Activated CD4-positive, alpha-beta T cell treated with anti-CD3 and anti-CD28 coated beads, Interleukin-2, amount 50 U/mL, for 16 hours (primary cell): ENCODE results near the gene DNAJC1.
A peak's percentile ranks its signal among the peaks of the same experiment; 100 is the strongest.
"Not testable (repeated sequence)": the region's sequence is repeated elsewhere in the genome, so short reads cannot be mapped to it uniquely, and the experiment has no call there.

Experiments
- DNase-seq: peaks from one replicate; pipeline ENCODE4 v3.0.0-alpha.2; 2020

DNAJC1 gene

GRCh38 chr10:21823617-21824016 is 179.9 kb downstream of the DNAJC1 start:
- no peak for DNase-seq

GRCh38 chr10:21822273-21822672 is 181.3 kb downstream of the DNAJC1 start:
- not testable (repeated sequence) for DNase-seq

- no peak for DNase-seq
Measured at GRCh38 chr10:21820952-21821351, 182.6 kb downstream of the DNAJC1 start.

GRCh38 chr10:21818416-21818815 is 185.1 kb downstream of the DNAJC1 start:
- DNase-seq, result not testable (repeated sequence)

- DNase-seq, result no peak
Measured at GRCh38 chr10:21814866-21815265, 188.7 kb downstream of the DNAJC1 start.

- DNase-seq, result no peak
Measured at GRCh38 chr10:21813946-21814345, 189.6 kb downstream of the DNAJC1 start.

- peak; percentile 1 for DNase-seq
Measured at GRCh38 chr10:21811245-21811585, 192.3 kb downstream of the DNAJC1 start.

GRCh38 chr10:21810582-21811244 is 192.8 kb downstream of the DNAJC1 start:
- no peak for DNase-seq

- no peak for DNase-seq
Measured at GRCh38 chr10:21808550-21808949, 195.0 kb downstream of the DNAJC1 start.

- no peak for DNase-seq
Measured at GRCh38 chr10:21807180-21807579, 196.3 kb downstream of the DNAJC1 start.

GRCh38 chr10:21803374-21803773 is 200.2 kb downstream of the DNAJC1 start:
- DNase-seq, result no peak

GRCh38 chr10:21801609-21802008 is 201.9 kb downstream of the DNAJC1 start:
- DNase-seq, result no peak

- peak; percentile 16 for DNase-seq
Measured at GRCh38 chr10:21797984-21798765, 205.4 kb downstream of the DNAJC1 start.

- DNase-seq, result no peak
Measured at GRCh38 chr10:21797533-21797932, 206.0 kb downstream of the DNAJC1 start.

- no peak for DNase-seq
Measured at GRCh38 chr10:21791276-21791675, 212.3 kb downstream of the DNAJC1 start.

- DNase-seq, result no peak
Measured at GRCh38 chr10:21776883-21777282, 226.6 kb downstream of the DNAJC1 start.

GRCh38 chr10:21771219-21771618 is 232.3 kb downstream of the DNAJC1 start:
- DNase-seq, result no peak

GRCh38 chr10:21769041-21769440 is 234.5 kb downstream of the DNAJC1 start:
- no peak for DNase-seq

GRCh38 chr10:21764466-21765189 is 238.9 kb downstream of the DNAJC1 start:
- no peak for DNase-seq

- no peak for DNase-seq
Measured at GRCh38 chr10:21760332-21760731, 243.2 kb downstream of the DNAJC1 start.

- no peak for DNase-seq
Measured at GRCh38 chr10:21759232-21759631, 244.3 kb downstream of the DNAJC1 start.

GRCh38 chr10:21758696-21759095 is 244.8 kb downstream of the DNAJC1 start:
- DNase-seq, result no peak

GRCh38 chr10:21758239-21758638 is 245.3 kb downstream of the DNAJC1 start:
- DNase-seq, result no peak
